ENCODE data around the gene SLITRK1.
A peak's percentile ranks its signal among the peaks of the same experiment; 100 is the strongest.

The SLITRK1 gene

GRCh38 chr13:83881917-83882605 lies at the start of gene SLITRK1:
Gene SLITRK1, minus strand, starts transcription at chr13:83882474. Its CDS starts 967 bp downstream, at chr13:83881507.
- Histone ChIP-seq H3K4me1 (ENCODE audit: insufficient read depth, low read length) (peaks cover 26% of the 10 kb centered on the region), H3K27me3 (ENCODE audit: insufficient read depth, low read length) (peaks cover 81% of the 10 kb centered on the region), H3K9me3 (ENCODE audit: insufficient read depth, low read depth, low read length) (no peaks in the 10 kb centered on the region), H3K9ac (ENCODE audit: low read depth, low read length) (peak within 1 kb of the TSS; percentile 40; the same call in 1 of the 2 replicates), H3K4me3 (ENCODE audit: low read length) (peak within 1 kb of the TSS; percentile 83), H3K27ac (ENCODE audit: low read length) (no peak within 1 kb of the TSS), H3K36me3 (ENCODE audit: insufficient read depth, low read depth, low read length) (no peaks in the 10 kb centered on the region)

GRCh38 chr13:83929157-83929556 lies 46.9 kb upstream of the SLITRK1 start:
- no peaks in the 10 kb centered on the region for H3K4me1 ChIP-seq (ENCODE audit: insufficient read depth, low read length)
- H3K27ac ChIP-seq (ENCODE audit: low read length) = no peak overlapping the region
- H3K9ac ChIP-seq (ENCODE audit: low read depth, low read length) = no peak overlapping the region
- H3K36me3 ChIP-seq (ENCODE audit: insufficient read depth, low read depth, low read length) = no peaks in the 10 kb centered on the region
- H3K27me3 ChIP-seq (ENCODE audit: insufficient read depth, low read length) = no peaks in the 10 kb centered on the region
- no peaks in the 10 kb centered on the region for H3K9me3 ChIP-seq (ENCODE audit: insufficient read depth, low read depth, low read length)
- H3K4me3 ChIP-seq (ENCODE audit: low read length) = no peak overlapping the region

GRCh38 chr13:83919775-83920174 lies 37.5 kb upstream of the SLITRK1 start:
- Histone ChIP-seq H3K4me3 (ENCODE audit: low read length) (no peak overlapping the region), H3K4me1 (ENCODE audit: insufficient read depth, low read length) (no peaks in the 10 kb centered on the region; the same call in 1 of the 2 replicates), H3K36me3 (ENCODE audit: insufficient read depth, low read depth, low read length) (no peaks in the 10 kb centered on the region), H3K27me3 (ENCODE audit: insufficient read depth, low read length) (no peaks in the 10 kb centered on the region), H3K9ac (ENCODE audit: low read depth, low read length) (no peak overlapping the region), H3K9me3 (ENCODE audit: insufficient read depth, low read depth, low read length) (no peaks in the 10 kb centered on the region), H3K27ac (ENCODE audit: low read length) (no peak overlapping the region)

GRCh38 chr13:83914368-83914767 lies 32.1 kb upstream of the SLITRK1 start:
- H3K4me1 ChIP-seq (ENCODE audit: insufficient read depth, low read length) = no peaks in the 10 kb centered on the region
- no peaks in the 10 kb centered on the region for H3K27me3 ChIP-seq (ENCODE audit: insufficient read depth, low read length)
- H3K9me3 ChIP-seq (ENCODE audit: insufficient read depth, low read depth, low read length) = no peaks in the 10 kb centered on the region
- H3K27ac ChIP-seq (ENCODE audit: low read length) = no peak overlapping the region
- no peak overlapping the region for H3K4me3 ChIP-seq (ENCODE audit: low read length)
- H3K36me3 ChIP-seq (ENCODE audit: insufficient read depth, low read depth, low read length) = no peaks in the 10 kb centered on the region
- H3K9ac ChIP-seq (ENCODE audit: low read depth, low read length) = no peak overlapping the region

GRCh38 chr13:83907196-83907989 lies 25.1 kb upstream of the SLITRK1 start:
- H3K4me1 ChIP-seq (ENCODE audit: insufficient read depth, low read length) = no peaks in the 10 kb centered on the region
- H3K36me3 ChIP-seq (ENCODE audit: insufficient read depth, low read depth, low read length) = no peaks in the 10 kb centered on the region
- no peak overlapping the region for H3K4me3 ChIP-seq (ENCODE audit: low read length)
- no peaks in the 10 kb centered on the region for H3K9me3 ChIP-seq (ENCODE audit: insufficient read depth, low read depth, low read length)
- H3K9ac ChIP-seq (ENCODE audit: low read depth, low read length) = no peak overlapping the region
- no peak overlapping the region for H3K27ac ChIP-seq (ENCODE audit: low read length)
- H3K27me3 ChIP-seq (ENCODE audit: insufficient read depth, low read length) = no peaks in the 10 kb centered on the region

- Histone ChIP-seq H3K4me3 (ENCODE audit: low read length) (no peak overlapping the region), H3K27ac (ENCODE audit: low read length) (no peak overlapping the region), H3K36me3 (ENCODE audit: insufficient read depth, low read depth, low read length) (no peaks in the 10 kb centered on the region), H3K27me3 (ENCODE audit: insufficient read depth, low read length) (no peaks in the 10 kb centered on the region), H3K9me3 (ENCODE audit: insufficient read depth, low read depth, low read length) (no peaks in the 10 kb centered on the region), H3K9ac (ENCODE audit: low read depth, low read length) (no peak overlapping the region), H3K4me1 (ENCODE audit: insufficient read depth, low read length) (no peaks in the 10 kb centered on the region)
Observed at GRCh38 chr13:83906240-83906820, 24.1 kb upstream of the SLITRK1 start.

GRCh38 chr13:83905641-83906040 lies 23.4 kb upstream of the SLITRK1 start:
- H3K9ac ChIP-seq (ENCODE audit: low read depth, low read length) = no peak overlapping the region
- H3K9me3 ChIP-seq (ENCODE audit: insufficient read depth, low read depth, low read length) = no peaks in the 10 kb centered on the region
- no peak overlapping the region for H3K27ac ChIP-seq (ENCODE audit: low read length)
- no peaks in the 10 kb centered on the region for H3K4me1 ChIP-seq (ENCODE audit: insufficient read depth, low read length)
- H3K36me3 ChIP-seq (ENCODE audit: insufficient read depth, low read depth, low read length) = no peaks in the 10 kb centered on the region
- H3K4me3 ChIP-seq (ENCODE audit: low read length) = no peak overlapping the region
- H3K27me3 ChIP-seq (ENCODE audit: insufficient read depth, low read length) = no peaks in the 10 kb centered on the region

GRCh38 chr13:83895994-83896580 lies 13.8 kb upstream of the SLITRK1 start:
- H3K9me3 ChIP-seq (ENCODE audit: insufficient read depth, low read depth, low read length) = peaks cover 4% of the 10 kb centered on the region; the same call in 1 of the 2 replicates
- H3K36me3 ChIP-seq (ENCODE audit: insufficient read depth, low read depth, low read length) = no peaks in the 10 kb centered on the region
- no peaks in the 10 kb centered on the region for H3K27me3 ChIP-seq (ENCODE audit: insufficient read depth, low read length)
- H3K4me1 ChIP-seq (ENCODE audit: insufficient read depth, low read length) = peaks cover 3% of the 10 kb centered on the region; the same call in 1 of the 2 replicates
- H3K9ac ChIP-seq (ENCODE audit: low read depth, low read length) = no peak overlapping the region
- no peak overlapping the region for H3K27ac ChIP-seq (ENCODE audit: low read length)
- no peak overlapping the region for H3K4me3 ChIP-seq (ENCODE audit: low read length)

GRCh38 chr13:83890358-83890757 lies 8.1 kb upstream of the SLITRK1 start:
- Histone ChIP-seq H3K4me1 (ENCODE audit: insufficient read depth, low read length) (peaks cover 3% of the 10 kb centered on the region; the same call in 1 of the 2 replicates), H3K9ac (ENCODE audit: low read depth, low read length) (no peak overlapping the region), H3K27me3 (ENCODE audit: insufficient read depth, low read length) (no peaks in the 10 kb centered on the region), H3K27ac (ENCODE audit: low read length) (no peak overlapping the region), H3K9me3 (ENCODE audit: insufficient read depth, low read depth, low read length) (no peaks in the 10 kb centered on the region), H3K36me3 (ENCODE audit: insufficient read depth, low read depth, low read length) (no peaks in the 10 kb centered on the region), H3K4me3 (ENCODE audit: low read length) (no peak overlapping the region)

- Histone ChIP-seq H3K36me3 (ENCODE audit: insufficient read depth, low read depth, low read length) (no peaks in the 10 kb centered on the region), H3K9me3 (ENCODE audit: insufficient read depth, low read depth, low read length) (no peaks in the 10 kb centered on the region), H3K27ac (ENCODE audit: low read length) (no peak overlapping the region), H3K4me3 (ENCODE audit: low read length) (no peak overlapping the region), H3K9ac (ENCODE audit: low read depth, low read length) (no peak overlapping the region), H3K27me3 (ENCODE audit: insufficient read depth, low read length) (peaks cover 61% of the 10 kb centered on the region), H3K4me1 (ENCODE audit: insufficient read depth, low read length) (peaks cover 20% of the 10 kb centered on the region)
Observed at GRCh38 chr13:83884141-83884540, 1.9 kb upstream of the SLITRK1 start.

- Histone ChIP-seq H3K27me3 (ENCODE audit: insufficient read depth, low read length) (peaks cover 71% of the 10 kb centered on the region), H3K9ac (ENCODE audit: low read depth, low read length) (no peak overlapping the region), H3K4me3 (ENCODE audit: low read length) (peak overlapping the region; percentile 83), H3K4me1 (ENCODE audit: insufficient read depth, low read length) (peaks cover 25% of the 10 kb centered on the region), H3K9me3 (ENCODE audit: insufficient read depth, low read depth, low read length) (no peaks in the 10 kb centered on the region), H3K36me3 (ENCODE audit: insufficient read depth, low read depth, low read length) (no peaks in the 10 kb centered on the region), H3K27ac (ENCODE audit: low read length) (no peak overlapping the region)
Observed at GRCh38 chr13:83883061-83883523, 818 bp upstream of the SLITRK1 start.

All from iPS-20b (cell line).